Uterus (tissue), 4 donors: ENCODE measurements around the gene MAD1L1. TPM values are rescaled to one million over a fixed set of nuclear protein-coding genes. Genes with fewer than 3 reads are reported as not detected.

Source experiments
- DNase-seq, 2 donors: peaks; one replicate each; pipeline ENCODE4 v3.0.0-alpha.2; 2019 to 2020
- H3K27ac ChIP-seq, 2 donors: fragments of 200-600 bp; sonication (generic); 1 replicate in 1 of 2; 2 replicates in 1 of 2; pipeline ENCODE4 v1.5.1; 2016 to 2018
- H3K27me3 ChIP-seq, 2 donors: fragments of 200-600 bp; sonication (generic); one replicate each; pipeline ENCODE4 v1.5.1; 2018 to 2019; ENCODE audit warnings: control low read depth in 1 of 2
- H3K36me3 ChIP-seq, 2 donors: fragments of 200-600 bp; sonication (generic); one replicate each; pipeline ENCODE4 v1.5.1; 2019; ENCODE audit warnings: control low read depth in 1 of 2
- H3K4me1 ChIP-seq, 2 donors: fragments of 200-600 bp; sonication (generic); one replicate each; pipeline ENCODE4 v1.5.1; 2018 to 2019; ENCODE audit warnings: control low read depth in 1 of 2
- H3K4me3 ChIP-seq, 2 donors: fragments of 200-600 bp; sonication (generic); 1 replicate in 1 of 2; 2 replicates in 1 of 2; pipeline ENCODE4 v1.5.1; 2018 to 2019; ENCODE audit warnings: mild to moderate bottlenecking in 1 of 2
- H3K9me3 ChIP-seq, 2 donors: fragments of 200-600 bp; sonication (generic); one replicate each; pipeline ENCODE4 v1.5.1; 2019; ENCODE audit warnings: control low read depth in 1 of 2
- CTCF ChIP-seq, 4 experiments: fragments of 200-600 bp in 2 of 4; fragments of 450-650 bp in 2 of 4; sonication (generic) in 2 of 4; IDR thresholded peaks; one replicate each; pipeline ENCODE4 v1.5.1; 2016 to 2019; ENCODE audit warnings: antibody characterized with exemption in 4 of 4, mild to moderate bottlenecking in 2 of 4, moderate library complexity in 1 of 4
- POLR2A ChIP-seq, 2 donors: fragments of 450-650 bp; IDR thresholded peaks; one replicate each; pipeline ENCODE4 v1.6.1; 2016; ENCODE audit warnings: antibody characterized with exemption in 2 of 2, mild to moderate bottlenecking in 1 of 2, moderate library complexity in 1 of 2
- intact Hi-C: fragments of 100-400 bp; cut with DNase I; formaldehyde crosslinking; loops from one replicate; pipeline ENCODE4 v1.15.1; 2023; ENCODE audit warnings: low total_unique reads
- total RNA-seq, 4 donors: library from RNA; depleted of rRNA in 3 of 4; stranded (reverse); fragments of >200 nt in 3 of 4; gene quantifications; one replicate each; pipeline versions ENCODE4 v1.1.0 to v1.2.4, GENCODE V29; 2014 to 2023
- donor health status: DM: yes; HTN: yes; CAD: no.

The MAD1L1 gene
- total RNA-seq, 4 donors from 2014 or later = 13.3 to 37.4 (median 33.1) TPM

- Histone ChIP-seq H3K9me3 (no peaks in the 10 kb centered on the region), H3K36me3 (no peaks in the 10 kb centered on the region), H3K4me1 (no peaks in the 10 kb centered on the region), H3K4me3 (no peak overlapping the region), H3K27ac (no peak overlapping the region), H3K27me3 (no peaks in the 10 kb centered on the region)
- TF ChIP-seq CTCF (IDR thresholded peaks at IDR 0.05) (no peak), POLR2A (IDR thresholded peaks at IDR 0.05) (no peak)
- intact Hi-C loops = no loop called here
- DNase-seq = peak in 1 of 2 donors; percentile 49
These were observed 242.6 kb downstream of the MAD1L1 start for GRCh38 chr7:1990001-1990670.

GRCh38 chr7:1989049-1989860, 243.5 kb downstream of the MAD1L1 start:
- H3K9me3 ChIP-seq = no peaks in the 10 kb centered on the region
- H3K4me3 ChIP-seq = no peak overlapping the region
- TF ChIP-seq CTCF (IDR thresholded peaks at IDR 0.05) = no peak
- no peak for TF ChIP-seq POLR2A (IDR thresholded peaks at IDR 0.05)
- DNase-seq = no peak
- no peaks in the 10 kb centered on the region for H3K4me1 ChIP-seq
- no peaks in the 10 kb centered on the region for H3K36me3 ChIP-seq
- intact Hi-C loops = no loop called here
- H3K27me3 ChIP-seq = no peaks in the 10 kb centered on the region
- H3K27ac ChIP-seq = no peak overlapping the region

GRCh38 chr7:1988533-1988930, 244.2 kb downstream of the MAD1L1 start:
- H3K36me3 ChIP-seq = no peaks in the 10 kb centered on the region

GRCh38 chr7:1987591-1988532, 244.9 kb downstream of the MAD1L1 start:
- no peak overlapping the region for H3K27ac ChIP-seq
- intact Hi-C loops = no loop called here
- TF ChIP-seq CTCF (IDR thresholded peaks at IDR 0.05) = no peak
- no peak for TF ChIP-seq POLR2A (IDR thresholded peaks at IDR 0.05)
- H3K36me3 ChIP-seq = no peaks in the 10 kb centered on the region
- H3K4me1 ChIP-seq = no peaks in the 10 kb centered on the region
- no peak for DNase-seq
- no peaks in the 10 kb centered on the region for H3K9me3 ChIP-seq
- H3K4me3 ChIP-seq = no peak overlapping the region
- no peaks in the 10 kb centered on the region for H3K27me3 ChIP-seq

More at GRCh38 chr7:1988533-1988930, 244.2 kb downstream of the MAD1L1 start:
- TF ChIP-seq POLR2A (IDR thresholded peaks at IDR 0.05) = no peak
- TF ChIP-seq CTCF (IDR thresholded peaks at IDR 0.05) = no peak
- H3K4me1 ChIP-seq = no peaks in the 10 kb centered on the region
- no peak overlapping the region for H3K4me3 ChIP-seq
- no peaks in the 10 kb centered on the region for H3K27me3 ChIP-seq
- DNase-seq = no peak
- H3K9me3 ChIP-seq = no peaks in the 10 kb centered on the region
- intact Hi-C loops = no loop called here
- H3K27ac ChIP-seq = no peak overlapping the region
